GM12878 (cell line): ENCODE measurements around the gene CNMD. TPM values are rescaled to one million over a fixed set of nuclear protein-coding genes. Genes with fewer than 3 reads are reported as not detected.

Experiments
- ATAC-seq: fragments of 200-7000 bp; cut with Tn5 transposase; 3 replicates; pipeline ENCODE4 v1.9.1; 2020; ENCODE audit warnings: mild to moderate bottlenecking, moderate library complexity
- BruUV-seq: library from RNA; stranded (reverse); fragments of 400-500 nt; replicated peaks from 2 replicates; lab custom pipeline; 2021; lab: Mats Ljungman, UMichigan
- CTCF ChIA-PET: fragments of 300-600 bp; sonication (Branson Sonifier 250); formaldehyde crosslinking; extraction: SDS; loops from one replicate; lab custom pipeline; 2021; ENCODE audit warnings: inconsistent platforms; lab: Yijun Ruan, JAX
- POLR2A ChIA-PET: fragments of 350-600 bp; formaldehyde crosslinking; extraction: SDS; loops from one replicate; lab custom pipeline; 2021; ENCODE audit warnings: inconsistent platforms; lab: Charles Lee
- RAD21 ChIA-PET: fragments of 300-600 bp; sonication (Branson Sonifier 250); formaldehyde crosslinking; loops from one replicate; lab custom pipeline; 2023; ENCODE audit warnings: antibody characterized with exemption; ENCODE audit not compliant: unreplicated experiment; lab: Charles Lee
- SMC1A ChIA-PET: fragments of 300-600 bp; sonication (Branson Sonifier 250); formaldehyde crosslinking; loops from one replicate; lab custom pipeline; 2023; ENCODE audit not compliant: unreplicated experiment, uncharacterized antibody; lab: Charles Lee
- DNase-seq: peaks from one replicate; pipeline ENCODE4 v3.0.0-alpha.2; 2011; ENCODE audit warnings: low read depth, low spot score
- FAIRE-seq: peaks from 3 replicates; lab custom pipeline; 2011; peaks lifted over from hg19 to GRCh38; lab: Jason Lieb, UNC
- H2AFZ ChIP-seq: 2 replicates; pipeline ENCODE4 v1.6.0; 2011; ENCODE audit warnings: low read depth, low read length, control low read depth; ENCODE audit not compliant: control insufficient read depth
- H3K27ac ChIP-seq: 2 replicates; pipeline ENCODE4 v1.5.1; 2011; ENCODE audit warnings: control low read depth; ENCODE audit not compliant: control insufficient read depth, insufficient read depth
- H3K27me3 ChIP-seq, 2 experiments: replicated peaks in 1 of 2; 2 replicates each; pipeline versions ENCODE4 v1.6.0 to v1.6.1; 2011; ENCODE audit warnings: low read length in 1 of 2; ENCODE audit not compliant: control insufficient read depth in 2 of 2, insufficient read depth in 2 of 2
- H3K36me3 ChIP-seq, 2 experiments: 2 replicates each; pipeline ENCODE4 v1.5.1; 2011; ENCODE audit warnings: low read length in 1 of 2; ENCODE audit not compliant: control insufficient read depth in 2 of 2, insufficient read depth in 2 of 2
- H3K4me1 ChIP-seq: 2 replicates; pipeline ENCODE4 v1.6.1; 2011; ENCODE audit warnings: mild to moderate bottlenecking, low read length, moderate library complexity, mixed read lengths; ENCODE audit not compliant: control insufficient read depth, insufficient read depth
- H3K4me2 ChIP-seq: 2 replicates; pipeline ENCODE4 v1.6.0; 2011; ENCODE audit warnings: control low read depth; ENCODE audit not compliant: control insufficient read depth, insufficient read depth
- H3K4me3 ChIP-seq: fragments of 200-600 bp; sonication (generic); 2 replicates; pipeline ENCODE4 v1.5.1; 2016
- H3K79me2 ChIP-seq: 2 replicates; pipeline ENCODE4 v1.6.0; 2011; ENCODE audit warnings: low read length; ENCODE audit not compliant: control insufficient read depth, insufficient read depth
- H3K9ac ChIP-seq: 2 replicates; pipeline ENCODE4 v1.8.0; 2011; ENCODE audit warnings: low read length, control low read depth, mixed read lengths; ENCODE audit not compliant: control insufficient read depth, insufficient read depth
- H3K9me3 ChIP-seq: replicated peaks from 3 replicates; pipeline ENCODE4 v1.5.1; 2011; ENCODE audit warnings: mild to moderate bottlenecking, low read length; ENCODE audit not compliant: control insufficient read depth, insufficient read depth
- H4K20me1 ChIP-seq: 2 replicates; pipeline ENCODE4 v1.6.0; 2011; ENCODE audit not compliant: control insufficient read depth, insufficient read depth
- ASH2L ChIP-seq: fragments of 300-600, 200-600 bp; sonication (generic); IDR thresholded peaks from 2 replicates; pipeline ENCODE4 v1.6.1; 2017; ENCODE audit warnings: low read depth, mild to moderate bottlenecking, borderline replicate concordance
- ATF3 ChIP-seq: IDR thresholded peaks from 2 replicates; pipeline ENCODE4 v1.6.1; 2011; ENCODE audit warnings: low read depth, mild to moderate bottlenecking, low read length, moderate library complexity, borderline replicate concordance; ENCODE audit errors: extremely low read depth
- ATF7 ChIP-seq: fragments of 450-650 bp; IDR thresholded peaks from 2 replicates; pipeline ENCODE4 v1.6.1; 2016; ENCODE audit warnings: low read depth, mild to moderate bottlenecking
- BCL11A ChIP-seq: IDR thresholded peaks from 2 replicates; pipeline ENCODE4 v1.6.1; 2011; ENCODE audit warnings: low read depth, low read length
- CBX3 ChIP-seq: fragments of 200-600 bp; sonication (generic); IDR thresholded peaks from 2 replicates; pipeline ENCODE4 v1.6.1; 2016; ENCODE audit warnings: low read depth, borderline replicate concordance
- CTCF ChIP-seq, 3 experiments: IDR thresholded peaks in 2 of 3; conservative IDR thresholded peaks in 1 of 3; 2 replicates each; pipeline ENCODE4 v1.5.1; 2011; ENCODE audit warnings: low read depth in 3 of 3, low read length in 3 of 3, mild to moderate bottlenecking in 3 of 3, control low read depth in 2 of 3, moderate library complexity in 2 of 3, inconsistent platforms in 1 of 3, mixed read lengths in 1 of 3; ENCODE audit not compliant: control insufficient read depth in 2 of 3, insufficient read depth in 1 of 3; ENCODE audit errors: extremely low read depth in 1 of 3
- E2F8 ChIP-seq: fragments of 450-650 bp; IDR thresholded peaks from 2 replicates; pipeline ENCODE4 v1.6.1; 2018; ENCODE audit warnings: mild to moderate bottlenecking, low read depth, moderate library complexity; ENCODE audit not compliant: partially characterized antibody
- HSF1 ChIP-seq: fragments of 150-350 bp; IDR thresholded peaks from 2 replicates; pipeline ENCODE4 v1.6.1; 2014; ENCODE audit warnings: mild to moderate bottlenecking, low read depth, low read length
- JUND ChIP-seq: IDR thresholded peaks from 2 replicates; pipeline ENCODE4 v1.6.1; 2012; ENCODE audit warnings: low read depth, mild to moderate bottlenecking, low read length, improper control_type of control experiment, moderate library complexity
- MAX ChIP-seq: IDR thresholded peaks from 2 replicates; pipeline ENCODE4 v1.6.1; 2012; ENCODE audit warnings: low read depth, low read length, improper control_type of control experiment
- MLLT1 ChIP-seq: fragments of 450-650 bp; IDR thresholded peaks from 2 replicates; pipeline ENCODE4 v1.6.1; 2016; ENCODE audit warnings: mild to moderate bottlenecking
- MTA2 ChIP-seq: fragments of 450-650 bp; IDR thresholded peaks from 2 replicates; pipeline ENCODE4 v1.6.1; 2016; ENCODE audit warnings: low read depth, mild to moderate bottlenecking, moderate library complexity
- NFYA ChIP-seq: IDR thresholded peaks from 2 replicates; pipeline ENCODE4 v1.6.1; 2011; ENCODE audit warnings: low read depth, mild to moderate bottlenecking, low read length, improper control_type of control experiment, borderline replicate concordance
- POLR2A ChIP-seq: IDR thresholded peaks from 2 replicates; pipeline ENCODE4 v1.6.1; 2011; ENCODE audit warnings: low read depth, mild to moderate bottlenecking, low read length
- SMC3 ChIP-seq: IDR thresholded peaks from 2 replicates; pipeline ENCODE4 v1.6.1; 2011; ENCODE audit warnings: low read length, improper control_type of control experiment, borderline replicate concordance
- STAT3 ChIP-seq: IDR thresholded peaks from 2 replicates; pipeline ENCODE4 v1.6.1; 2011; ENCODE audit warnings: low read depth, low read length, improper control_type of control experiment
- WGBS: methylation state at CpG from one replicate; pipeline ENCODE4 v1.1.6; 2016; ENCODE audit warnings: low lambda C conversion rate; ENCODE audit not compliant: insufficient replicate concordance, insufficient coverage; ENCODE audit errors: missing lambda C conversion rate; 5-methylcytosine and 5-hydroxymethylcytosine counted together
- in situ Hi-C: fragments of 300-500 bp; cut with MboI; formaldehyde crosslinking; loops from 9 replicates; pipeline ENCODE4 v1.14.3; 2018; ENCODE audit warnings: mixed read lengths
- intact Hi-C: fragments of 100-400 bp; cut with micrococcal nuclease; formaldehyde crosslinking; loops from one replicate; pipeline ENCODE4 v1.14.2; 2022; ENCODE audit not compliant: unreplicated experiment
- polyA plus RNA-seq, 11 experiments: library from polyadenylated mRNA; depleted of rRNA in 4 of 11; unstranded in 6 of 11; stranded (reverse) in 5 of 11; fragments of >200 nt; fragmentation: Nextera tagmentation in 4 of 11; fragmentation: Illumina TruSeq in 1 of 11; extraction: Ambion mirVana in 4 of 11; extraction: Trizol in 1 of 11; gene quantifications; 1 replicate in 1 of 11; 2 replicates in 10 of 11; pipeline versions ENCODE4 v1.2.1 to v1.2.3, GENCODE V29; 2011 to 2016; ENCODE audit warnings: inconsistent platforms in 2 of 11, missing spikeins in 2 of 11, low read depth in 1 of 11
- total RNA-seq, 4 experiments: library from RNA; depleted of rRNA in 3 of 4; stranded (reverse); fragments of >200 nt in 3 of 4; fragmentation: Illumina TruSeq in 1 of 4; extraction: Trizol in 1 of 4; gene quantifications; 2 replicates each; pipeline versions ENCODE4 v1.2.1 to v1.2.3, GENCODE V29; 2013 to 2021

The CNMD gene
- total and polyA plus RNA-seq, 10 of the 15 experiments (the other 5 are each of a cell fraction or from before 2014, with no cell fraction given): 0.31 to 1.6 (median 0.73) TPM

- no peak for DNase-seq
- peak; percentile 59 for ATAC-seq
- FAIRE-seq: no peak
- H3K9ac ChIP-seq: no peak overlapping the region
- no peak overlapping the region for H3K4me3 ChIP-seq
- no TSS peak for BruUV-seq
- no peak overlapping the region for H2AFZ ChIP-seq
- H3K27me3 ChIP-seq: no peaks in the 10 kb centered on the region
- H3K4me2 ChIP-seq: no peak overlapping the region
- ChIA-PET POLR2A (interaction anchor here (1.0 to 4.9 kb wide), 12 partner anchors 9 to 86 kb away, joined by 3 to 39 read pairs (median 5); partner anchors contain the start of gene SUGT1), SMC1A (interaction anchor here (0.8 to 5.9 kb wide), 33 partner anchors 9 to 90 kb away, joined by 3 to 137 read pairs (median 8); partner anchors contain the start of genes CNMD and SUGT1), RAD21 (interaction anchor here (0.7 to 5.8 kb wide), 34 partner anchors 9 to 242 kb away, joined by 3 to 161 read pairs (median 7); partner anchors contain the start of genes CNMD and SUGT1), CTCF (interaction anchor here (0.8 to 5.7 kb wide), 19 partner anchors 8 to 425 kb away, joined by 3 to 82 read pairs (median 4); partner anchors contain the start of gene CNMD)
- no peaks in the 10 kb centered on the region for H4K20me1 ChIP-seq
- in situ Hi-C loops (no loop called here), intact Hi-C loops (no loop called here)
- 35% methylated on average over 2 of the region's 2 CpGs for WGBS
- no peaks in the 10 kb centered on the region for H3K79me2 ChIP-seq
- H3K4me1 ChIP-seq: peaks cover 3% of the 10 kb centered on the region; the same call in 1 of the 2 replicates
- H3K36me3 ChIP-seq: no peaks in the 10 kb centered on the region
- H3K27ac ChIP-seq: no peak overlapping the region
- H3K9me3 ChIP-seq: no peaks in the 10 kb centered on the region
- TF ChIP-seq HSF1: no peak
- TF ChIP-seq E2F8: no peak
- no peak for TF ChIP-seq ASH2L
- no peak for TF ChIP-seq BCL11A
- TF ChIP-seq JUND: no peak
- TF ChIP-seq MTA2: peak; percentile 74
- TF ChIP-seq CBX3: no peak
- peak; percentile 55; the same call in 1 of the 2 replicates for TF ChIP-seq ATF7
- TF ChIP-seq SMC3: no peak
- peak; percentile 77 for TF ChIP-seq MLLT1
- TF ChIP-seq CTCF (IDR thresholded peaks at IDR 0.05 in 2 of 3, conservative IDR thresholded peaks at IDR 0.05 in 1 of 3; ENCODE audit: control insufficient read depth in 2 of 3, extremely low read depth in 1 of 3, insufficient read depth in 1 of 3, low read depth in 3 of 3, low read length in 3 of 3): no peak
- no peak for TF ChIP-seq NFYA
- TF ChIP-seq POLR2A: no peak
- TF ChIP-seq ATF3: no peak
- TF ChIP-seq MAX: no peak
- TF ChIP-seq STAT3: no peak
Observed at GRCh38 chr13:52726258-52726657, 13.4 kb downstream of the CNMD start.
